Adrenal gland (tissue), 12 donors: Measurements from ENCODE around the gene RNF220. TPM values are rescaled to one million over a fixed set of nuclear protein-coding genes. Genes with fewer than 3 reads are reported as not detected.

Source experiments
- DNase-seq, 7 donors: peaks; one replicate each; pipeline ENCODE4 v3.0.0-alpha.2; 2019 to 2020
- H3K27ac ChIP-seq, 5 donors: fragments of 200-600 bp; sonication (generic) in 4 of 5; 1 replicate in 3 of 5; 2 replicates in 2 of 5; pipeline versions ENCODE4 v1.5.1 to v1.8.0; 2016 to 2020; ENCODE audit warnings: mild to moderate bottlenecking in 1 of 5
- H3K27me3 ChIP-seq: fragments of 200-600 bp; 2 replicates; pipeline ENCODE4 v1.8.0; 2021
- H3K36me3 ChIP-seq, 2 donors: fragments of 200-600 bp; replicated peaks in 1 of 2; 1 replicate in 1 of 2; 2 replicates in 1 of 2; pipeline versions ENCODE4 v1.5.1 to v1.8.0; 2018 to 2022
- H3K4me1 ChIP-seq, 2 donors: fragments of 200-600 bp; replicated peaks in 1 of 2; 1 replicate in 1 of 2; 2 replicates in 1 of 2; pipeline versions ENCODE4 v1.5.1 to v1.8.0; 2018 to 2021
- H3K4me3 ChIP-seq, 4 donors: fragments of 200-600 bp; sonication (generic) in 3 of 4; one replicate each; pipeline ENCODE4 v1.5.1; 2016 to 2018
- H3K9me3 ChIP-seq, 3 donors: fragments of 200-600 bp; sonication (generic) in 1 of 3; replicated peaks in 1 of 3; 1 replicate in 2 of 3; 2 replicates in 1 of 3; pipeline versions ENCODE4 v1.5.1 to v1.8.0; 2016 to 2021
- POLR2A ChIP-seq, 2 donors: fragments of 450-650 bp; IDR thresholded peaks; one replicate each; pipeline ENCODE4 v1.6.1; 2017; ENCODE audit warnings: antibody characterized with exemption in 2 of 2, mild to moderate bottlenecking in 2 of 2, moderate library complexity in 1 of 2
- WGBS, 4 donors: extraction: QIAGEN DNeasy Blood & Tissue Kit in 2 of 4; methylation state at CpG; one replicate each; pipeline versions ENCODE4 v1.1.5 to v1.1.7; 2013 to 2017; 5-methylcytosine and 5-hydroxymethylcytosine counted together
- intact Hi-C, 2 donors: fragments of 100-400 bp; cut with DNase I; formaldehyde crosslinking; loops; one replicate each; pipeline versions ENCODE4 v1.14.1 to v1.15.0; 2022 to 2023
- polyA plus RNA-seq, 3 donors: library from polyadenylated mRNA; stranded (reverse); fragments of 200-250 nt in 2 of 3; fragments of 350-450 nt in 1 of 3; fragmentation: Illumina TruSeq in 1 of 3; extraction: RNeasy Lipid Tissue Mini Kit (QIAGEN cat#74804) in 1 of 3; gene quantifications; one replicate each; pipeline ENCODE4 v1.2.3, GENCODE V29; 2013 to 2014
- total RNA-seq, 9 donors: library from RNA; depleted of rRNA in 4 of 9; stranded (reverse); fragments of >200 nt in 4 of 9; fragments of 120-200 nt in 1 of 9; fragmentation: NEBNext Ultra II Directional in 1 of 9; extraction: Animal tissue kit (Norgen Biotek cat#: 25700) in 1 of 9; gene quantifications; one replicate each; pipeline versions ENCODE4 v1.1.0 to v1.2.4, GENCODE V29; 2013 to 2023
- TF ChIP-seq, protein P1 (sequence below), 6 experiments: fragments of 450-650 bp in 4 of 6; fragments of 200-600 bp in 2 of 6; sonication (generic) in 1 of 6; IDR thresholded peaks; 1 replicate in 5 of 6; 2 replicates in 1 of 6; pipeline versions ENCODE4 v1.5.1 to v1.8.0; 2016 to 2021; ENCODE audit warnings: antibody characterized with exemption in 6 of 6, mild to moderate bottlenecking in 2 of 6, moderate library complexity in 1 of 6
- donor health status: healthy with polysubstance abuse.
- donor health status: Bipolar disorder and iron deficiency.
- donor health status: DM: yes; HTN: yes; CAD: no.
- donor health status: DM: no; HTN: no; CAD: no.
- donor health status: DM: no; HTN: no; CAD: no.
- donor health status: DM: yes; HTN: yes; CAD: no.

Gene RNF220
- total and polyA plus RNA-seq, 12 donors, result 36.3 to 150 (median 66.5) TPM

- no peak overlapping the region for H3K4me3 ChIP-seq
- H3K27me3 ChIP-seq, result no peaks in the 10 kb centered on the region
- peaks cover 8 to 9% of the 10 kb centered on the region in 2 donors for H3K4me1 ChIP-seq
- TF ChIP-seq POLR2A (IDR thresholded peaks at IDR 0.05), result no peak
- TF ChIP-seq, protein P1, sequence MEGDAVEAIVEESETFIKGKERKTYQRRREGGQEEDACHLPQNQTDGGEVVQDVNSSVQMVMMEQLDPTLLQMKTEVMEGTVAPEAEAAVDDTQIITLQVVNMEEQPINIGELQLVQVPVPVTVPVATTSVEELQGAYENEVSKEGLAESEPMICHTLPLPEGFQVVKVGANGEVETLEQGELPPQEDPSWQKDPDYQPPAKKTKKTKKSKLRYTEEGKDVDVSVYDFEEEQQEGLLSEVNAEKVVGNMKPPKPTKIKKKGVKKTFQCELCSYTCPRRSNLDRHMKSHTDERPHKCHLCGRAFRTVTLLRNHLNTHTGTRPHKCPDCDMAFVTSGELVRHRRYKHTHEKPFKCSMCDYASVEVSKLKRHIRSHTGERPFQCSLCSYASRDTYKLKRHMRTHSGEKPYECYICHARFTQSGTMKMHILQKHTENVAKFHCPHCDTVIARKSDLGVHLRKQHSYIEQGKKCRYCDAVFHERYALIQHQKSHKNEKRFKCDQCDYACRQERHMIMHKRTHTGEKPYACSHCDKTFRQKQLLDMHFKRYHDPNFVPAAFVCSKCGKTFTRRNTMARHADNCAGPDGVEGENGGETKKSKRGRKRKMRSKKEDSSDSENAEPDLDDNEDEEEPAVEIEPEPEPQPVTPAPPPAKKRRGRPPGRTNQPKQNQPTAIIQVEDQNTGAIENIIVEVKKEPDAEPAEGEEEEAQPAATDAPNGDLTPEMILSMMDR (IDR thresholded peaks at IDR 0.05), result no peak
- intact Hi-C loops, result no loop called here
- DNase-seq, result no peak
- no peaks in the 10 kb centered on the region for H3K36me3 ChIP-seq
- no peak overlapping the region for H3K27ac ChIP-seq
- WGBS, 4 donors, result 74 to 80% (median 79%) methylated on average over 12 of the region's 12 CpGs
- H3K9me3 ChIP-seq, result no peaks in the 10 kb centered on the region
Observed at GRCh38 chr1:44619261-44619900, 214.3 kb downstream of the RNF220 start.

GRCh38 chr1:44620072-44620471 lies 215.0 kb downstream of the RNF220 start:
- intact Hi-C loops, result no loop called here
- Histone ChIP-seq H3K4me1 (peaks cover 8 to 9% of the 10 kb centered on the region in 2 donors), H3K4me3 (no peak overlapping the region), H3K27ac (no peak overlapping the region), H3K9me3 (no peaks in the 10 kb centered on the region), H3K27me3 (no peaks in the 10 kb centered on the region), H3K36me3 (no peaks in the 10 kb centered on the region)
- DNase-seq, result no peak
- TF ChIP-seq POLR2A (IDR thresholded peaks at IDR 0.05), result no peak
- TF ChIP-seq, protein P1 (IDR thresholded peaks at IDR 0.05), result no peak
- WGBS, 4 donors, result 83 to 90% (median 89%) methylated on average over 3 of the region's 3 CpGs

GRCh38 chr1:44621841-44622286 lies 216.8 kb downstream of the RNF220 start:
- H3K9me3 ChIP-seq, result no peaks in the 10 kb centered on the region
- no peaks in the 10 kb centered on the region for H3K27me3 ChIP-seq
- no peaks in the 10 kb centered on the region for H3K36me3 ChIP-seq
- TF ChIP-seq, protein P1 (IDR thresholded peaks at IDR 0.05), result no peak
- no peak for TF ChIP-seq POLR2A (IDR thresholded peaks at IDR 0.05)
- WGBS, 4 donors, result 74 to 84% (median 79%) methylated on average over 12 to 15 of the region's 15 CpGs
- H3K4me3 ChIP-seq, result no peak overlapping the region
- peaks cover 7 to 9% of the 10 kb centered on the region in 2 donors for H3K4me1 ChIP-seq
- intact Hi-C loops, result no loop called here
- no peak for DNase-seq
- no peak overlapping the region for H3K27ac ChIP-seq

GRCh38 chr1:44624268-44624901 lies 219.3 kb downstream of the RNF220 start:
- TF ChIP-seq POLR2A (IDR thresholded peaks at IDR 0.05), result no peak
- TF ChIP-seq, protein P1 (IDR thresholded peaks at IDR 0.05), result no peak
- Histone ChIP-seq H3K4me3 (no peak overlapping the region), H3K9me3 (no peaks in the 10 kb centered on the region), H3K27me3 (no peaks in the 10 kb centered on the region), H3K4me1 (no peaks in the 10 kb centered on the region), H3K36me3 (no peaks in the 10 kb centered on the region), H3K27ac (no peak overlapping the region)
- WGBS, 4 donors, result 78 to 90% (median 83%) methylated on average over 11 to 12 of the region's 12 CpGs
- intact Hi-C loops, result no loop called here
- DNase-seq, result no peak
